DMS53 treated with DMSO at 0.1 percent for 48 hours (cell line): ENCODE data around the gene THAP4.

Source experiments
- DNase-seq: peaks from one replicate; lab custom pipeline; 2025; ENCODE audit not compliant: unreplicated experiment; lab: John Stamatoyannopoulos, UW

The THAP4 gene

GRCh38 chr2:241551998-241552737, 84.8 kb downstream of the THAP4 start:
- no peak for DNase-seq

GRCh38 chr2:241551599-241551997, 85.4 kb downstream of the THAP4 start:
- no peak for DNase-seq

DNA sequence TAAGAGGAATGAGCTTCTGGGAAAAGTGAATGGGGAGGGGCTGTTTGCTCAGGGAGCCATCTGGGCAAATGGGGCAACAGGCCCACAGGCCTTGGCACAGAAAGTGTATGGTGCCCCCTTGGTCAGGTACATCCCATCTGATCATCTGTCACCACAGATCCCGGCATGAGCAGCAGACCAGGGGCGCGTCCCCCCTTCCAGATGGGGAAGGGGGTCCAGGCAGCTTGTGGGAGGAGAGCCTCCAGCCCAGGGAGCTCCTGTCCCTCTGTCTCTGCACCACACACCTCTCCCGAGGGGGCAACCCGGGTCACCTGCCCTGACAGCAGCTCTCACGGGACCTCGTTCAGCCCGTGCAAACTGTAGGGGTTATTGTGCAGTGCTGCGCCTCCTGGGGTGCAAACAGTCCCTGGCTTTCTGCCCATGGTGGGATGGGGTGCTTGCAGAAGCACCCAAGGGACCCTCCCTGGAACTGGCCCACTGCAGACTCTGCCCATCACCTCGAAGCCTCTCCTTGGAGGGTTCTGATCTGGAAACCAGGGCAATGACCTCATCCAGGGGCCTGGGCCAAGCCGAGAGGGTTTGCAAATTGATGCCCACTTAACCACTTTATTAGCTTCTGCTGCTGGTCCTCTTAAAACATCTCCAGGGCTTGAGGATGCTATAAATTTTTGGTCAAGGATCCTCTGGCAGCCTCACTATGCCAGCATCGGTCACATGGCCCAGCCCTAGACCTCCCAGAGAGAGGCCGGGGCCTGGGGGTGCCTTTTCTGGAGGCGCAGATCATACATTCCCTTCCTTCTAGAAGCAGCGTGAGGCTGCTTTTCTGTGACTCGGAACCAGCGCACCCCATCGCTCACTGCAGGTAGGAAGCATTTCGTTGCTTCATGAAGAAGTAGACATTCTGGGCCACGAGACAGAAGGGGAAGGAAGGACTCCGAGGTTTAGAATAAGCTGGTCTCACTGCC, 86.1 kb downstream of the THAP4 start:
- no peak for DNase-seq

DNA sequence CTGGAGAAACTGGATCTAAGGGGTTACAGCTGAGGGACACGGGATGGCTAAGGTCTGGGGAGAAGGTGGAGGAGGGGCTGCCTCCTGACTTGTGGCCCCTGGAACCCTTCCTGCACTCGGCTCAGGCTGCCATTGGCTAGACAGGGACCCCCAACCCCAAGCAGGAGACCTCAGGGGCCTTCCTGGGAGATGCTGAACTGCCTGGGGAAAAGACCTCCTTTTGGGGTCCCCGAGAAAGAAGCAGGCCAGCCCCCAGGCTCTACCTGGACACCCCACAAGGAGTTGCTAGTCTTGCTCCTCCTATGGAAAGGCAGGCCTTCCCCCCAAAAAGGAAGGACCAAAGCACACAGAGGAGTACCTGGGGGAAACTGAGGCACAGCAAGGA, 88.5 kb downstream of the THAP4 start:
- DNase-seq: no peak

- DNase-seq: no peak
Observed at GRCh38 chr2:241547781-241548450, 89.0 kb downstream of the THAP4 start.

DNA sequence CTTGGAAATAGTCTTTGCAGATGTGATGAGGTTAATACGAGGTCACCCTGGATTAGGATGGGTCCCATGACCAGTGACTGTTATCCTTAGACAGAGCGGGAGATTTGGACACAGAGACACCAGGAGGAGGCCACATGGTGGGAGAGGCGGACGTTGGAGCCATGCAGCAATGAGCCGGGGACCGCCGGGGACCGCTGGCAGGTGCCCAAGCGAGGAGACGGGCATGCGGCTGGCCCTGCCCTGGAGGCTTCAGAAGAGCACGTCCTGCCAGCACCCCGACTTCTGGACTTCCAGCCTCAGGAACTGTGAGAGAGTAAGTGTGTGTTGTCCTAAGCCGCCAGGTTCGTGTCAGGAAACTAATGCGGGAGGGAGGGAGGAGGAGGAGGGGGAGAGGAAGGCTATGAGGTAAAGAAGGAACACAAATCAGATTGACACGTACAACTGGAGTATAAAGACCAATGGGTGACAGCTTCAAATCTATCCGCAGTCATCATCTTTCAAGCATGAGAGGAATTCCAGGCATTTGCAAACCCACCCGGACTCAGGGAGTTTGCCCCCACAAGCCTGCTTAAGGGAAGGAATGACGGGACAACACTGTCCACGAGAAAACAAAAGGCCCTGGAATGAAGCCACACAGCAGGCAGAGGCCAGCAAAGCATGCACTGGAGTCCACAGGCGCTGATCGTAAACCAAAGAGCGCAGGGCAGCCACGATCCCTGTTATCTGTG, 90.0 kb downstream of the THAP4 start:
- DNase-seq: no peak

GRCh38 chr2:241545523-241546473, 91.2 kb downstream of the THAP4 start:
- DNase-seq: no peak

DNA sequence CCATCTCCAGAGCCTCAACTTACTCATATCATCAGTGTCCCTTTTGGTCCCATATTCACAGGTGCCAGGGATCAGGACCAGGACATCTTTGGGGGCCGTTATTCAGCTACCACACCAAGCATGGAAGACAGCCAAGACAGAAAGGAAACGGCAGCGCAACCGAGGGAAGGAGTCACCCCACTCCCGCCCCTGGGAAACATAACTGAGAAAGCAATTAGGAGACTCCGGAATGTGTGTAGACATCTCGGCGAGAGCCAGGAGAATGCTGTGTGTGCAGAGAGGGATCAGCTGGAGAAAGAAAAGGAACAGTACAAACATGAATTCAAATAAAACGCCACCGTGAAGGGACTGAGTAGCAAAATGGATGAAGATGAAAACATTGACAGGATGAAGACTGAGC, 91.9 kb downstream of the THAP4 start:
- DNase-seq: no peak

DNA sequence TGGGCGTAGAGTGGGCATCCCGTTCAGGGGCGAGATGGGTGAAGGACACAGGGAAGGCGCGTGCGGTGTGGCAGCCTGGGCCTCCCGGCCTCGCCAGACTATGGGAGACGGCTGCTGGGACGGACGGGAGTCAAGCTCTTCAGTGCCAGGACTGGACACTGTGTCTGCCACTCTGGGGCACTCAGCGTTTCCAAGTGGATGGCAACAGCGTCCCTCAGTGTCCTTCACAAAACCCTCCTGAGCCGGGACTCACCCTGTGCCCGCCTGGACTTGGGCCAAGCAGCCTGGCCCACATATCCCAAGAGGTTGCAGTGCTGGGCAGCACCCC, 94.7 kb downstream of the THAP4 start:
- DNase-seq: no peak

DNA sequence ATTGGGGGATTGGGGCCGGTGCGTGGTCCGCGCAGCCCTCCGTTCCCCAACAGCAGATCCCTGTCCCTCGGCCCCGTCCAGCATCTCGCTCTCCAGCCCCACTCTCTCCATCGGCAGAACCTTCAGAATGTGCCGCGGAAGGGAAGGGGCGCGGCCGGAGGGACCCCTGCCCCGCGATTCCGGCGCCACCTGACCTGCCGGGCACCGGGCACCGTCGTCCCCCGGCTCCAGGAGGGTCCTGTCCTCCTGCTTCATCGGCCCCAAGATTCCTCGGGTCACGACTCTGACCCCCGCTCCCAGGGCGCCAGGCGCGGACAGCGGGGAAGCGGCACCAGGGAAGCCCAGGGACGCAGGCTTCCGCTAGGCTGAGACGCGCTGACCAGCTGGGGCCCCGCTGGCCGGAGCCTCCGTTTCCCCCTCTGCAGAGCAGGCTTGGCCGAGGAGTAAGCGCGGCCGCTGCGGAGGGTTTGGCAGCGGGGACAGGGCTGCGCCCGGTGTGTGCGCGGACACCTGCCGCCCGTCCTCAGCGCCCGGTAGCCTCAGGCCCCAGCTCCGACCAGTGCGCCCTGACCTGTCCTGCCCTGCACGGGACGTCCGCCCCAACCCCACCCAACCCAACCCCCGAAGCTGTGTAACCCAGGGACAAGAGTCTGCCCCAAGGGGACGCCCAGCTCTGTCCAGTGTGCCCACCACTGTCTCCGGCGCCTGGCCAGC, 95.2 kb downstream of the THAP4 start:
- no peak for DNase-seq

DNA sequence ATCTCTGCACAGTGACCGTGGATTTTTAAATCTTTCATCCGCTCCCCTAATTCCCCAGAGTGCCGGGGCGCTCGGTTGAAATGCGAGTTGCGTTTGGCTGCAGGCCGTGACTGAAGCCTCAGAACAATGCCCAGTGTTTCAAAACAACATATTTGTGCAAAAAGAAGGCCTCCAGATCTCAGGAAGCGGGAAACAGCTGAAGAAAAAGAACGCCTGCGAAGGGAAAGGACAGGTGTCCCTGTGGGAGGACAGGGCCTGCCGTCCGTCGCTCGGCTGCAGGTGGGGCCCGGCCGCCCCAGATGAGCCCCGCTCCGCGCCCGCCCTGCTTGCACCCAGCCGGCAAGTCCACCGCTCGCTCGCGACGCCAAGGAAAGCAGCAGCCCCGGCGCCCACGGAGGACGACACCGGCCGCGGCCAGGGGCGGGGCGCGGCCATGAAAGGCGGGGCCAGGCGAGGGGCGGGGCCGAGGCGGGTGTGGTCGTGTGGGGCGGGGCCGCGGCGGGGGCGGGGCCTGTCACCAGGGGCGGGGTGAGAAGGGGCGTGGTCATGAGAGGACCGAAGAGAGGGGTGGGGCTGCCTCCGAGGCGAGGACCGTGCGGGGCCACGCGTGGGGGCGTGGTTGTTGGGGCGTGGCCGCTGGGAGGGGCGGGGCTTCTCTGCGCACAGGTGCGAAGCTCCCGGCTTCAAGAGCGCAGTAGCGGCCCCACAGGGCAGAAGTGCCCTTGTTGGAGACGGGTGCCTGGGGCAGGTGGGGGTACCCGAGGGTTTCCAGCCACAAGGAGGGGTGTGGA, 96.0 kb downstream of the THAP4 start:
- peak; percentile 34 for DNase-seq

GRCh38 chr2:241540401-241540770, 96.6 kb downstream of the THAP4 start:
- no peak for DNase-seq

- no peak for DNase-seq
Observed at GRCh38 chr2:241539616-241540374, 97.2 kb downstream of the THAP4 start.

- no peak for DNase-seq
Observed at GRCh38 chr2:241538838-241539615, 97.9 kb downstream of the THAP4 start.

- no peak for DNase-seq
Observed at GRCh38 chr2:241535871-241536655, 100.9 kb downstream of the THAP4 start.

DNA sequence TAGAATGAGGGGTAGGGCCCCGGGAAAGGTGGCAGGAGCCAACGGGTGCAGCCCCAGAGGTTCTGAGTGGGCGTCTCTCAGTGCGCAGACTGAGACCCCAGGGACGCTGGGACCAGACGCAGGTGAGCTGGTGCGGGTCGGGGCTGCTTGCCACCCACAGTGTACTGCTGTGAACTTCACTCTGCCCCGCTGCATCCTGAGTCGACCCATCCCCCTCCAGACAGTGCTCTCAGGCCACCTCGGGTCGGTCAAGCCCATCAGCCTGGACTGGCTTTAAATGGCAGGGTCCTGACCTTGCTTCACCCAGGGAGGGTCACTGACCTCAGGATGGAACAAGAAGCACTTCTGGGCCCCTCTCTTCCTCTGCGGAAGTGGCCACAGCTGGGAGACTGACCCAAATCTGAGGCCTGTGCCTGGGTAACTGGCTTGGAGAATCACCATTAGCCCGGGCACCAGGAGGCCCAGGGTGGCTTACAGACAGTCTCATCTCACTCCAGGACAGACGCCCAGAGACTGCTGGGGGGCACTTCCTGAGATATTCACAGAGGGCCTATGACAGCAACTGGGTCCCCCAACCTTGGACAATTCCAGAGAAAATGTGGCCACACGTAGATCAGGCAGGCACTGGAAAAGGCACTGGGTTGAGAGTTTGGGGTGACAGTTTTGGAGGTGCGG, 102.1 kb downstream of the THAP4 start:
- no peak for DNase-seq
